ENCODE results near the gene ERVK3-1.
"Not testable (repeated sequence)": the region's sequence is repeated elsewhere in the genome, so short reads cannot be mapped to it uniquely, and the experiment has no call there.

ERVK3-1 gene, protein sequence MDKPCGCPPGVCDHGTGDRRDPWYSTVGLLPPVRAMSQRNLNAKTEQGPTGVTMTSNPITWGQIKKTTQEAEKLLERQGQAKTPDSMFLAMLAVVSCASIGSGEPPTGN

GRCh38 chr19:58305065-58305931, at the start of gene ERVK3-1:
Gene ERVK3-1 (plus strand): TSS chr19:58305377. CDS start chr19:58312169, 6,792 bp downstream.
- DNase-seq (ENCODE audit: low spot score) (peak; percentile 86), FAIRE-seq (peak; percentile 67)

DNA sequence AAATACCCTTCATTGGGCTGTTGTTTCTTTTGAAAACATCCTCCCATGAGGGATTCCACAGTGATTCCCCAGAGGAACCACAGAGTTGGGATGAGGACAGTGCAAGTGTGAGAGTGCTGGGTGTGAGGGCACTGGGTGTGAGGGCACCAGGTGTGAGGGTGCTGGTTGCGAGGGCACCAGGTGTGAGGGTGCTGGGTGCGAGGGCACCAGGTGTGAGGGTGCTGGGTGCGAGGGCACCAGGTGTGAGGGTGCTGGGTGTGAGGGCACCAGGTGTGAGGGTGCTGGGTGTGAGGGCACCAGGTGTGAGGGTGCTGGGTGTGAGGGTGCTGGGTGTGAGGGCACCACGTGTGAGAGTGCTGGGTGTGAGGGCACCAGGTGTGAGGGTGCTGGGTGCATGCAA, 46.9 kb upstream of the ERVK3-1 start:
- not testable (repeated sequence) for DNase-seq (ENCODE audit: low spot score)

GRCh38 chr19:58261600-58261967, 43.6 kb upstream of the ERVK3-1 start:
- DNase-seq (ENCODE audit: low spot score) (no peak), FAIRE-seq (no peak)

More for the DNA sequence above, 46.9 kb upstream of the ERVK3-1 start:
- not testable (repeated sequence) for FAIRE-seq

DNA sequence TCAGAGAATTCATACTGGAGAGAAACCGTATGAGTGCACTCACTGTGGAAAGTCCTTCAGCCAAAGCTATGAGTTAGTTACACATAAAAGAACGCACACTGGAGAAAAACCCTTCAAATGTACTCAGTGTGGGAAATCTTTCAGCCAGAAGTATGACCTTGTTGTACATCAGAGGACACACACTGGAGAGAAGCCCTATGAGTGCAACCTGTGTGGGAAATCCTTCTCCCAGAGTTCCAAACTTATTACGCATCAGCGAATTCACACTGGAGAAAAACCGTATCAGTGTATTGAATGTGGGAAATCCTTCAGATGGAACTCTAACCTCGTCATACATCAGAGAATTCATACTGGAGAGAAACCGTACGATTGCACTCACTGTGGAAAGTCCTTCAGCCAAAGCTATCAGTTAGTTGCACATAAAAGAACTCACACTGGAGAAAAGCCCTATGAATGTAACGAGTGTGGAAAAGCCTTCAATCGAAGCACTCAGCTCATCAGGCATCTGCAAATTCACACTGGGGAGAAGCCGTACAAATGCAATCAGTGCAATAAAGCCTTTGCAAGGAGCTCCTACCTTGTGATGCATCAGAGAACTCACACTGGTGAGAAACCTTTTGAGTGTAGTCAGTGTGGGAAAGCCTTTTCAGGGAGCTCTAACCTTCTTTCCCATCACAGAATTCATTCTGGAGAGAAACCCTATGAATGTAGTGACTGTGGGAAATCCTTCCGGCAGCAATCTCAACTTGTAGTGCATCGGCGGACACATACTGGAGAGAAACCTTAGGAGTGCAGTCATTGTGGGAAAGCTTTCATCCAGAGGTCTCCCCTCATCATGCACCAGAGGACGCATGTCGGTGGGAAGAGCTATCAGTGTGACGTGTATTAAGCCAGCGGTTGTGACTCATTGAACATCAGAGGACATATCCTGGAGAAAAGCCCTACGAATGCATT, 42.9 kb upstream of the ERVK3-1 start:
- DNase-seq (ENCODE audit: low spot score) (no peak), FAIRE-seq (no peak)

DNA sequence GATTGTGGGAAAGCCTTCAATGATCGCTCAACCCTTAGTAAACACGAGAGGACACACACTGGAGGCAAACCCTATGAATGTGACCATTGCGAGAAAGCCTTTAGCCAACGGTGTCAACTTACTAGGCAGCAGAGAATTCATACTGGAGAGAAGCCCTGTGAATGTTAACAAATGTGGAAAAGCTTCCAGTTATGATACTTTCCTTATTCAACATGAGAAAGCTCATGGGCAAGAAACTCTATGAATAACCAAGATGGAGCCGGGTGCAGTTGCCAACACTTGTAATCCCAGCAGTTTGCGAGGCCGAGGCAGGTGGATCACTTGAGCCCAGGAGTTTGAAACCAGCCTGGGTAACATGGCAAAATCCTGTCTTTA, 42.3 kb upstream of the ERVK3-1 start:
- FAIRE-seq (no peak), DNase-seq (ENCODE audit: low spot score) (no peak)

DNA sequence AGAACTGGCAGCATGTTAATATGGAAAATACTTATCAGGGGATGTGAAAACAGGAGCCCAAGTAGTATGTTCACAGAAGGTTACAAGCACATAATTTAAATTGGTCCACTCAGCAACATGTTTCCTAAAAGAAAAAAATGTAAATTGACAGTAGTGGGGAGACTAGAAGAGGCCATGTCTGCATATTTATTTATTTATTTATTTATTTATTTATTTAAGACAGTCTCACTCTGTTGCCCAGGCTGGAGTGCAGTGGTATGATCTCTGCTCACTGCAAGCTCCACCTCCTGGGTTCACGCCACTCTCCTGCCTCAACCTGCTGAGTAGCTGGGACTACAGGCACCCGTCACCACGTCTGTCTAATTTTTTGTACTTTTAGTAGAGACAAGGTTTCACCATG, 40.1 kb upstream of the ERVK3-1 start:
- DNase-seq (ENCODE audit: low spot score) = no peak
- FAIRE-seq = no peak

GRCh38 chr19:58268344-58268743, 36.8 kb upstream of the ERVK3-1 start:
- no peak for DNase-seq (ENCODE audit: low spot score)
- FAIRE-seq = no peak

DNA sequence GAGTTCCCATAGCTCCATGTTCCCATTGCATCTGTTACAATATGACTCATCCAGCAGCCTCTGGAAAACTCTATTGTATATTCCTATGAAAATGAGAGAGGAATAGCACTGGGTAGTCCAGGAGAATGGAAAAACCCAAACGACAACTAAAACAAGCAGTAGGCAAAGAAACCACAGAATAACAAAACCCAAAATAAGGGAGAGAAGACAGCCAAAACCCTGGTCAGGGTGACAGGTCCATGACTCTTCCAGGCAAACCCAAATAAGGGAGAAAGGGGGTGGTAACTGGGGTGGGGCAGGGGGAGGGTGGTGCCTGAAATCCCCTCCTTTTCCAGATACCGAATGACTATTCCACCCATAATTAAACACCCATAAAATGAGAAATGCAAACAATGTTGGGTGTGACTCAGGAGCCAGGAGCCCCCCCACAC, 30.4 kb upstream of the ERVK3-1 start:
- FAIRE-seq = no peak

GRCh38 chr19:58275564-58275963, 29.6 kb upstream of the ERVK3-1 start:
- FAIRE-seq (no peak), DNase-seq (ENCODE audit: low spot score) (no peak)

More for the DNA sequence above, 30.4 kb upstream of the ERVK3-1 start:
- DNase-seq (ENCODE audit: low spot score) = no peak

DNA sequence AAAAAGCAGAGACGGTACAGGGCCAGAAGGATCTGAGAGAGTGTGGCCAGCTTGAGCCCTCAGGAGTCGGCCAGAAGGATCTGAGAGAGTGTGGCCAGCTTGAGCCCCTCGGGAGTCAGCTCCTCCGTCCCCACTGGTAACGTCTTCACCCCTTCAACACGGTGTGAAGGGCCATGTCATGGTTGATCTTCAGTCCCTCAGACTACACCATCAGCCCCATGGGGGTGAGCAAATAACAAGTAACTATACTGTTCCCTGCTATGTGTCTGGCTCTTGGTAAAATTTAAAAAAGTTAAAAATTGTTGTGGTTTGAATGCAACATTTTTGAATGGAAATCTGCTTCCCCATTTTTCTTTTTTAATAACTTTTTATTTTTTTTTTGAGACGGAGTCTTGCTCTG, 28.0 kb upstream of the ERVK3-1 start:
- FAIRE-seq = no peak
- no peak for DNase-seq (ENCODE audit: low spot score)

GRCh38 chr19:58277748-58278540, 27.2 kb upstream of the ERVK3-1 start:
- DNase-seq (ENCODE audit: low spot score) (no peak), FAIRE-seq (no peak)

DNA sequence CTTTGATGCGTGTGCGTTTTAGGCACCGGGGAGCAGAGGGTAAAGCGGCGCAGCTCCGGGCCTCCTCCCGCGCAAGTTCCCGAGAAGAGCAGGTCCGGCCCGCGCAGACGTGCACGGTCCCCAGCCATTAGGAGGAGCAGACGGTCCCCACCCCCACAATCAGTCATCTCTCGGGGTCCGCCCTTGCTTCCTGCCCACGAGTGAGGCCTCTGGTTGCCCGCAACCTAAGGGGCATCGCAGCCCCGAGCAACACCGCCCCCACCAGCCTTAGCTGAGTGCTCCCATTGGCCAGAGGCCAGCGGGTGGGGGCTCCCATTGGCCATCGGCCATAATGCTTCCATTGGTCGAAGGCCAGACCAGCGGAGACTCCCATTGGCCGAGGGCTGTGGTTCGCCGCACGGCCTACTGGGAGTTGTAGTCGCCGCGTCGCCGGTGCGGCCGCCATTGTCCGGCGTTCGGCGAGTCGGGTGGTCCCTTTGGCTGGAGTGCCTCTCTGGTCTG, 26.6 kb upstream of the ERVK3-1 start, which contains the start of gene ZNF8:
Gene ZNF8, plus strand, starts transcription at position 415 of the 501 bp plus-strand sequence. CDS start 127 bp downstream, outside the sequence.
- DNase-seq (ENCODE audit: low spot score) (peak; percentile 96), FAIRE-seq (peak; percentile 86)

- DNase-seq (ENCODE audit: low spot score) (peak; percentile 19), FAIRE-seq (no peak)
Observed at GRCh38 chr19:58279042-58279924, 25.9 kb upstream of the ERVK3-1 start.

GRCh38 chr19:58279925-58280316, 25.3 kb upstream of the ERVK3-1 start:
- DNase-seq (ENCODE audit: low spot score) = peak; percentile 7
- FAIRE-seq = no peak

GRCh38 chr19:58284199-58284598, 21.0 kb upstream of the ERVK3-1 start:
- no peak for DNase-seq (ENCODE audit: low spot score)

GRCh38 chr19:58291943-58292342, 13.2 kb upstream of the ERVK3-1 start:
- DNase-seq (ENCODE audit: low spot score) = no peak
- no peak for FAIRE-seq

More at GRCh38 chr19:58284199-58284598, 21.0 kb upstream of the ERVK3-1 start:
- FAIRE-seq = no peak

GRCh38 chr19:58294743-58295374, 10.3 kb upstream of the ERVK3-1 start:
- DNase-seq (ENCODE audit: low spot score) = no peak
- FAIRE-seq = no peak

DNA sequence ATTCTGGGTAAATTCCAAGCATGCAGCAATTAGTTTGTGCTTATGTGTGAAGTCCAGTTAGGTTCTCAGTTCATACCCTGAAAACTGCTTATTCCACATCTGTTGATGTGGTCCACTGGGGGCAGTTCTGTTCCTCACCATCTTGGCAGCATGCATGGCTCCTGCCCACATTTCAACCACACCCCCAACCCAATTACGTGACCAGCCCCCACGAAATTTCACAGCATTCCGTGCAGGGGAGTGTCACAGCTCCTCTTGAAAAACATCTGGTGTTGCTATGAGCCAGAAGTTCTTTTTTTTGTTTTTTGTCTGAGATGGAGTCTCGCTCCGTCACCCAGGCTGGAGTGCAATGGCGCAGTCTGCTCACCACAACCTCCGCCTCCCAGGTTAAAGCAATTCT, 9.1 kb upstream of the ERVK3-1 start:
- no peak for DNase-seq (ENCODE audit: low spot score)
- FAIRE-seq = no peak

DNA sequence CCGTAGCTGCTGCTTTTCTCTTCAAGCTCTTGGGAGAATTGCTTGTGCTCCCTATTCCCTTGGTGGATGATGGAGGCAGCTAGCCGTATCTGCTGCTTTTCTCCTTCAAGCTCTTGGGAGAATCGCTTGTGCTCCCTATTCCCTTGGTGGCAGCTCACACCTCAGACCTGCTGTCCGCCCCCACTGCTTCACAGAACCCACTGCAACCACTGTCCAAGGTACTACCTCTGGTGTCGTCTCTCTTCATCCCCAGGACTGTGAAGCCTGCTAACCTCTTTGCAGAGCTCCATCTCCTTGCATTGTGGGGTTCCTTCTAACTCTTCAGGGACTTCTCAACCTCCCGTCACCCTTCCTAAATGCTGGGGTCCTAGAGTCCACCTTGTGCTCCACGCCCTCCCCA, 4.6 kb upstream of the ERVK3-1 start:
- FAIRE-seq = no peak
- no peak for DNase-seq (ENCODE audit: low spot score)

Data from RCC 7860 (cell line).